MM.1S (cell line): ENCODE measurements around the gene PXT1.

Experiments used
- DNase-seq: peaks from one replicate; pipeline ENCODE4 v3.0.0-alpha.2; 2015
- H2AFZ ChIP-seq: fragments of 300-600 bp; sonication (generic); 2 replicates; pipeline ENCODE4 v1.6.0; 2016; ENCODE audit warnings: antibody characterized with exemption, low read length
- H3F3A ChIP-seq: fragments of 300-600 bp; sonication (generic); 2 replicates; pipeline ENCODE4 v1.6.1; 2016; ENCODE audit warnings: mild to moderate bottlenecking, antibody characterized with exemption, low read length, moderate library complexity, mixed read lengths; ENCODE audit not compliant: insufficient read depth
- H3K27ac ChIP-seq: fragments of 300-600 bp; sonication (generic); 2 replicates; pipeline ENCODE4 v1.5.1; 2016; ENCODE audit warnings: mild to moderate bottlenecking, low read length
- H3K27me3 ChIP-seq: fragments of 300-600 bp; sonication (generic); replicated peaks from 2 replicates; pipeline ENCODE4 v1.6.0; 2016; ENCODE audit warnings: low read length; ENCODE audit not compliant: insufficient read depth
- H3K36me3 ChIP-seq: fragments of 300-600 bp; sonication (generic); replicated peaks from 2 replicates; pipeline ENCODE4 v1.6.1; 2016; ENCODE audit warnings: mild to moderate bottlenecking, low read length, mixed read lengths; ENCODE audit not compliant: insufficient read depth
- H3K4me1 ChIP-seq: fragments of 300-600 bp; sonication (generic); 2 replicates; pipeline ENCODE4 v1.6.1; 2016; ENCODE audit warnings: low read length, mixed read lengths
- H3K4me2 ChIP-seq: fragments of 300-600 bp; sonication (generic); 2 replicates; pipeline ENCODE4 v1.6.0; 2016; ENCODE audit warnings: low read depth, low read length
- H3K4me3 ChIP-seq: fragments of 300-600 bp; sonication (generic); 2 replicates; pipeline ENCODE4 v1.5.1; 2016; ENCODE audit warnings: low read length, mixed read lengths
- H3K79me2 ChIP-seq: fragments of 300-600 bp; sonication (generic); 2 replicates; pipeline ENCODE4 v1.6.1; 2016; ENCODE audit warnings: mixed run types, low read length, mixed read lengths
- H3K9ac ChIP-seq: fragments of 300-600 bp; sonication (generic); 2 replicates; pipeline ENCODE4 v1.6.1; 2016; ENCODE audit warnings: low read length, mixed read lengths
- H3K9me2 ChIP-seq: fragments of 300-600 bp; sonication (generic); replicated peaks from 2 replicates; pipeline ENCODE4 v1.6.1; 2016; ENCODE audit warnings: mild to moderate bottlenecking, low read length, mixed read lengths; ENCODE audit not compliant: insufficient read depth
- H3K9me3 ChIP-seq: fragments of 300-600 bp; sonication (generic); replicated peaks from 2 replicates; pipeline ENCODE4 v1.6.1; 2016; ENCODE audit warnings: mild to moderate bottlenecking, low read length, mixed read lengths; ENCODE audit not compliant: insufficient read depth
- H4K20me1 ChIP-seq: fragments of 300-600 bp; sonication (generic); 2 replicates; pipeline ENCODE4 v1.6.1; 2016; ENCODE audit warnings: mild to moderate bottlenecking, low read length, moderate library complexity, mixed read lengths; ENCODE audit not compliant: insufficient read depth
- EZH2 ChIP-seq: fragments of 300-600 bp; sonication (generic); optimal IDR thresholded peaks from 2 replicates; pipeline ENCODE3; 2017; ENCODE audit warnings: low read depth, mild to moderate bottlenecking, antibody characterized with exemption, low read length, mixed read lengths
- EZH2phosphoT487 ChIP-seq: fragments of 300-600 bp; sonication (generic); IDR thresholded peaks from 2 replicates; pipeline ENCODE4 v1.6.1; 2018; ENCODE audit warnings: antibody characterized with exemption, low read length
- TF ChIP-seq, protein P1 (sequence below): fragments of 300-600 bp; sonication (generic); IDR thresholded peaks from 2 replicates; pipeline ENCODE4 v1.5.1; 2016; ENCODE audit warnings: antibody characterized with exemption, low read length, mixed read lengths

The PXT1 gene

GRCh38 chr6:36479256-36479655 is 36.6 kb upstream of the PXT1 start:
- Histone ChIP-seq H3K4me1 (no peaks in the 10 kb centered on the region), H2AFZ (no peak overlapping the region), H3K4me2 (no peak overlapping the region), H3K27me3 (no peaks in the 10 kb centered on the region), H3K36me3 (peaks cover 5% of the 10 kb centered on the region; the same call in 1 of the 2 replicates), H3K27ac (no peak overlapping the region), H3K9ac (no peak overlapping the region), H3K4me3 (no peak overlapping the region), H3K79me2 (peaks cover 6% of the 10 kb centered on the region; the same call in 1 of the 2 replicates), H3K9me2 (no peaks in the 10 kb centered on the region), H3F3A (no peaks in the 10 kb centered on the region), H4K20me1 (no peaks in the 10 kb centered on the region), H3K9me3 (no peaks in the 10 kb centered on the region)
- TF ChIP-seq, protein P1, sequence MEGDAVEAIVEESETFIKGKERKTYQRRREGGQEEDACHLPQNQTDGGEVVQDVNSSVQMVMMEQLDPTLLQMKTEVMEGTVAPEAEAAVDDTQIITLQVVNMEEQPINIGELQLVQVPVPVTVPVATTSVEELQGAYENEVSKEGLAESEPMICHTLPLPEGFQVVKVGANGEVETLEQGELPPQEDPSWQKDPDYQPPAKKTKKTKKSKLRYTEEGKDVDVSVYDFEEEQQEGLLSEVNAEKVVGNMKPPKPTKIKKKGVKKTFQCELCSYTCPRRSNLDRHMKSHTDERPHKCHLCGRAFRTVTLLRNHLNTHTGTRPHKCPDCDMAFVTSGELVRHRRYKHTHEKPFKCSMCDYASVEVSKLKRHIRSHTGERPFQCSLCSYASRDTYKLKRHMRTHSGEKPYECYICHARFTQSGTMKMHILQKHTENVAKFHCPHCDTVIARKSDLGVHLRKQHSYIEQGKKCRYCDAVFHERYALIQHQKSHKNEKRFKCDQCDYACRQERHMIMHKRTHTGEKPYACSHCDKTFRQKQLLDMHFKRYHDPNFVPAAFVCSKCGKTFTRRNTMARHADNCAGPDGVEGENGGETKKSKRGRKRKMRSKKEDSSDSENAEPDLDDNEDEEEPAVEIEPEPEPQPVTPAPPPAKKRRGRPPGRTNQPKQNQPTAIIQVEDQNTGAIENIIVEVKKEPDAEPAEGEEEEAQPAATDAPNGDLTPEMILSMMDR: no peak
- no peak for TF ChIP-seq EZH2phosphoT487
- TF ChIP-seq EZH2: no peak
- DNase-seq: no peak

DNA sequence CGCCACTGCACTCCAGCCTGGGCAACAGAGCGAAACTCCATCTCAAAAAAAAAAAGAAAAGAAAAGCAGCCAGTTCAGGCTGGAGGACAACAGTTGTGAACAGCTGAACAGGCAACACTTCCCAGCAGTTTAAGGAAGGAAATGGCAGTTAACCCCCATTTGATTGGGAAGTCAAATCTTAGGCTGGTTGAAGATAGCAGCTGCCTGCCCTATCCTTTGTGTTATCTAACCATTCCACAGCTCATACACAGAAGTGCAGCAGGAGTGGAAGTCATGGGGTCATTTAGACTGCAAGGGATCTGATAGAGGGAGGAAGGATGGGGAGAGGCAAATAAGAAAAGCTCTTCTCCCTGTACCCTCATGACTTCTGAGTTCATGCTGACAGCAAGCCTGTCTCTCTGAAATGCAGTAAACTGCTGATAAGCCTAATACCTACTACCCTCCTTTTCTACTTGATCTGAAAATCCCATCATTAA is 35.4 kb upstream of the PXT1 start:
- Histone ChIP-seq H3F3A (no peaks in the 10 kb centered on the region), H3K9me2 (no peaks in the 10 kb centered on the region), H3K27me3 (no peaks in the 10 kb centered on the region), H3K4me2 (no peak overlapping the region), H3K27ac (no peak overlapping the region), H4K20me1 (no peaks in the 10 kb centered on the region), H3K36me3 (peaks cover 5% of the 10 kb centered on the region; the same call in 1 of the 2 replicates), H3K4me1 (no peaks in the 10 kb centered on the region), H3K4me3 (no peak overlapping the region), H2AFZ (no peak overlapping the region), H3K79me2 (peaks cover 6% of the 10 kb centered on the region; the same call in 1 of the 2 replicates), H3K9me3 (no peaks in the 10 kb centered on the region), H3K9ac (no peak overlapping the region)
- DNase-seq: no peak
- TF ChIP-seq, protein P1: no peak
- TF ChIP-seq EZH2 (no peak), EZH2phosphoT487 (no peak)

DNA sequence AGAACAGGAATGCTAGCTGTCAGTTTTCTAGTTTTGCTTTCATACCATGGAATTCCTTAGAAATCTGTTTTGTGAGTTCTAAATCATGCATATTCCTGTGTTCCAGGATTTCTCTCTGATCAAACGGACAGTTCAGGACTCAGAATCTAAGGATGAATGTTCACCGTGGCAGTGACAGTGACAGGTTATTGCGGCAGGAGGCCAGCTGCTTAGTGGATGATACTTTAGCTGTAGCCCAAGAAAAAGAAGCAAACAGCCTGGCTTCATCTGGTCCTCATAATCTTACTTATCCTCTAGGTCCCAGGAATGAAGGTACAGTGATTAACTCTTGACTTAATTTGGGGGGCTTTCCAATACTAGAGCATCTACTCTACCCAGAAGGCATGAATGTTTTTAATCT is 27.3 kb upstream of the PXT1 start:
- no peak overlapping the region for H3K9ac ChIP-seq
- no peaks in the 10 kb centered on the region for H3K9me3 ChIP-seq
- H3K27me3 ChIP-seq: no peaks in the 10 kb centered on the region
- no peaks in the 10 kb centered on the region; the same call in 1 of the 2 replicates for H3K36me3 ChIP-seq
- H2AFZ ChIP-seq: no peak overlapping the region
- no peaks in the 10 kb centered on the region for H3K4me1 ChIP-seq
- no peaks in the 10 kb centered on the region for H3F3A ChIP-seq
- H3K4me3 ChIP-seq: no peak overlapping the region
- no peaks in the 10 kb centered on the region for H3K9me2 ChIP-seq
- H3K4me2 ChIP-seq: no peak overlapping the region
- no peak for DNase-seq
- no peak for TF ChIP-seq EZH2phosphoT487
- no peak for TF ChIP-seq EZH2
- no peaks in the 10 kb centered on the region for H4K20me1 ChIP-seq
- peaks cover 57% of the 10 kb centered on the region for H3K79me2 ChIP-seq
- H3K27ac ChIP-seq: no peak overlapping the region

GRCh38 chr6:36469148-36469661 is 26.6 kb upstream of the PXT1 start:
- no peak overlapping the region for H3K9ac ChIP-seq
- no peak overlapping the region for H2AFZ ChIP-seq
- no peak for DNase-seq
- TF ChIP-seq EZH2phosphoT487: no peak
- TF ChIP-seq EZH2: no peak
- TF ChIP-seq, protein P1: no peak
- H3K79me2 ChIP-seq: peaks cover 65% of the 10 kb centered on the region
- no peaks in the 10 kb centered on the region for H3K9me3 ChIP-seq
- H3K27me3 ChIP-seq: no peaks in the 10 kb centered on the region
- no peak overlapping the region for H3K27ac ChIP-seq
- no peaks in the 10 kb centered on the region for H3K9me2 ChIP-seq
- no peak overlapping the region for H3K4me2 ChIP-seq
- no peaks in the 10 kb centered on the region; the same call in 1 of the 2 replicates for H3K36me3 ChIP-seq
- H3F3A ChIP-seq: no peaks in the 10 kb centered on the region
- no peak overlapping the region for H3K4me3 ChIP-seq
- H4K20me1 ChIP-seq: no peaks in the 10 kb centered on the region
- no peaks in the 10 kb centered on the region for H3K4me1 ChIP-seq
